DMS153 (cell line): Measurements from ENCODE around the gene FXYD2.

Experiments used
- DNase-seq: peaks from one replicate; lab custom pipeline; 2025; lab: John Stamatoyannopoulos, UW

The FXYD2 gene

GRCh38 chr11:117834838-117835443 is 10.4 kb upstream of the FXYD2 start:
- DNase-seq = no peak

DNA sequence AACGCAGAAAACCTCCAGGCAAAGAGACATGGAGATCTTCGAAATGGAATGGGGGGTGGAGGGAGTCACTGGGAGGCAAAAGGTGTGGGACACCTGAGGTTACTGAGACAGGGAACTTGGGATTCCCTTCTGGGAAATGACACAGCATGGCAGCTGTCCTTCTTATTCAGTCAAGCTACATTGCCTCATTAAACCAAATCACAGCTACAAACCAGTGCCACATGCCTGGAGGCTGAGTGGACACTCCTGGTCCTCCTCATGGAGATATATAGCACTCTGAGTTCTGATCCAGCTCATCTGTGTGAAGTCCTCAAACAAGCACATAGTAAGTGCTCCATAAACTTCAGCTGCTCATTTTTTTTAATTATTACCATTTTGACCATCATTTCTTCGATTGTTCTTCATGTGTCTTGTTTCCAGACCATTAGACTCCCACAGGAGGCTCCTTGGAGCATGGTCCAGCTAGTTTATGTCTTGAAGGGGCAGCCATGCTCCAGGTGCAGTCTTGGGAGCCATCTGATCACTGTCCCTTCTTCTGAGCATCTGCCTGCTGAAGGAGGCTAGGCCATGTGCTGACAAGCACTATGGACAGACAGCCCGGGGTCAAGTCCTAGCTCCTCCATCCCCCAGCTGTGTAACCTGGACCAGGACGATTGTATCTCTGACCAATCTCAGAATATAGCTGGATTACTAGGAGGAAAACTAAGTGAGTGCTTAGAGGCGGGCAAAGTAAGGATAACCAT is 9.7 kb upstream of the FXYD2 start:
- DNase-seq = no peak

GRCh38 chr11:117833401-117833891 is 8.9 kb upstream of the FXYD2 start:
- DNase-seq = peak; percentile 98

GRCh38 chr11:117832511-117832910 is 8.0 kb upstream of the FXYD2 start:
- no peak for DNase-seq

DNA sequence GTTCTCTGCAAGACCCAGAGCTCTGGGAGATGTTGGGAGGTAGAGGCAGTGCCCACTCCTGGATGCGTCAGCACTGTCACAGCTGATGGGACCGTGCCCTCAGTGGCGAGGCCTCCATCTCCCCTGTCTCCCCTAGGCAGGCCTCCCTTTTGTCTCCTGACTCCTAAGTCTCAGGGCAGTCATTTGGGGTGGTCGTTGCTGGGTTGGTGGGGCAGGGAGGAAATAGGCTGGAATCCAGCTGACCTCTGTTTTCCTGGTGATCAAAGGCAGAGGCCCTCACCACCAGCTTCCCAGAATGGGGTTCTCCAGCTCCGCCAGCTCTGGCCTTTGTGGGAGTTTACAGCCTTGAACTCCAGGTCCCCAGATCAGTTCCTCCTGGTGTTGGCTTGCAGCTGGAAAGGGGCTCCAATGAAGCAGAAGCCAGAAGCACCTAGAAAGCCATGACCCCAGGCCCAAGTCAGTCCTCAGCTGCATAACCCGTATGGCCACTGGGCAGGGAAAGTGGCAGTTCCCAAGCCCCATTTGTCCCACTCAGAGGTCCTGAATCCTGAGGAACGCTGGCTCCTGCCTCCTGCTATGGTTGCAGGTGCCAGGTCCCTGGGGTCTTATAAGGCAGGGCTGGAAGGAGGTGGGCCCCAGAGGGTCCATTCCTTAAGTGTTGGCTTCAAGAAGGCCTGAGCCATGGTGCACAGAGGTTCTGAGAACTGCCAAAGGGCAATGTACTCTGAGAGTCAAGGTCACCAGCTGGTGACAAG is 7.3 kb upstream of the FXYD2 start:
- no peak for DNase-seq

GRCh38 chr11:117830674-117831351 is 6.3 kb upstream of the FXYD2 start:
- no peak for DNase-seq

DNA sequence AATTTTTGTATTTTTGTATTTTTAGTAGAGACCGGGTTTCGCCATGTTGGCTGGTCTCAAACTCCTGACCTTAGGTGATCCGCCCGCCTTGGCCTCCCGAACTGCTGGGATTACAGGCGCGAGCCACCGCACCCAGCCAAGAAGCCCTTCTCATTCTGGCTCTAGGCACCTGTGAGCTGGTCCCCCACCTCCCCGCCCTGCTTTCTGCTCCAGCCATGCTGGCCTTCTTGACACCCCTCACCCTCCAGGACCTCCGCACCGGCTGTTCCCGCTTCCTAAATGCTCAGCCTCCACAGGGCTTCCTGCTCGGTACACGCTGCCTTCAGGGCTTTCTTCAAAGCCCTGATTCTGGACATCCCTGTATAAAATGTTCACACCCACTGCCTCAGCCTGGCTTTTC is 5.5 kb upstream of the FXYD2 start:
- no peak for DNase-seq

DNA sequence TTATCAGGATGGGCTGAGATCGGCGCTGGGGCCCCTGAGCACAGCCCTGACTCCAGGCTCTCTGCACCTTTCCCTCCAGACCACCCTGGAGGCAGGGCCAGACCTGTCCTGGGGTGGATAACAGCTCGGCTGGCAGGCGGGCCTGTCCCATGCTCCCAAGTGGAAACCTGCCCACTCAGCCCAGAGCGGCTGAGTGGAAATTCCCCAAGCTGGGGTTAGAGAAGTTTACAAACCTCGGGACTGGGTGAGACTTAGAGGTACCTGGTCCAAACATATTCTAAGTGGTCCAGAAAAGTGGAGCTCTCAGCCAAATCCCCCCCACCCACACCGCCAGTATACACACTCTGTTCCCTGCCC is 4.8 kb upstream of the FXYD2 start:
- no peak for DNase-seq

DNA sequence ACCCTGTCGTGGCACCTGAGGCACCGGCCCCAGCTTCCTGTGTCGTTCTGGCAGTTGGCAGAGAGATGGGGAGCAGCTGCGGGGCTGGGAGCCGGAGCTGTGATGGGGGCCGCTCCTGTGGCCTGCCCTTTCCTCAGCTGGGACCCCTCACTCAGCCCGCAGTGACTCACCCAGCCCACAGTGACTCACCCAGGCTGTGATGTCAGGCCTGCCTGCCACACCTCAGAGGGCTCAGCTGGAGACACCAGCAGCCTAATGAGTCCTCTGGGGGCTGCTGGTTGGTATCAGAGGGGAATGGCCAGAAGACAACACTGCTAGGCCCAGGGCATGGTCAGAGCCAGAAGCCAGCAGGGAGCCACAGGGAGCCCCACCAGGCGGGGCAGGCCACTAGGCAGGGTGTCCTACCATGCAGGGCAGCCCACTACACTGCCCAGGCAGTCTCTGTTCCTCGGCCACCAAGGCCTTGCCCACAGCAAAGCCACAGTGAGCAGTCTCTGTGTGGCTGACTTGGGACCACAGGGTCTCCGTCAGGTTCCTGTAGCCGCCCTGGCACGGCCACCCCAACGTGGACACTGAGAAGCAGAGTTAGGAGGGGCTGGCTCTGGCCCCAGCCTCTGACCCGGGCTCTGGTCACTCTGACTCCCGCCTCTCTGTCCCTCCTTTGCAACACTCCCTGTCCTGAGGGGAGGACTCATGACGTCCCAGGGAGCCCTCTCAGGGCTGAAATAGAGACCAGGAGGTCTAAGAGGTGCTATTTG is 4.2 kb upstream of the FXYD2 start:
- DNase-seq = no peak

GRCh38 chr11:117827521-117828511 is 3.3 kb upstream of the FXYD2 start:
- peak; percentile 32 for DNase-seq

GRCh38 chr11:117826832-117827231 is 2.3 kb upstream of the FXYD2 start:
- no peak for DNase-seq

GRCh38 chr11:117826190-117826570 is 1.6 kb upstream of the FXYD2 start:
- DNase-seq = no peak

GRCh38 chr11:117825538-117826189 is 1.1 kb upstream of the FXYD2 start:
- DNase-seq = no peak

DNA sequence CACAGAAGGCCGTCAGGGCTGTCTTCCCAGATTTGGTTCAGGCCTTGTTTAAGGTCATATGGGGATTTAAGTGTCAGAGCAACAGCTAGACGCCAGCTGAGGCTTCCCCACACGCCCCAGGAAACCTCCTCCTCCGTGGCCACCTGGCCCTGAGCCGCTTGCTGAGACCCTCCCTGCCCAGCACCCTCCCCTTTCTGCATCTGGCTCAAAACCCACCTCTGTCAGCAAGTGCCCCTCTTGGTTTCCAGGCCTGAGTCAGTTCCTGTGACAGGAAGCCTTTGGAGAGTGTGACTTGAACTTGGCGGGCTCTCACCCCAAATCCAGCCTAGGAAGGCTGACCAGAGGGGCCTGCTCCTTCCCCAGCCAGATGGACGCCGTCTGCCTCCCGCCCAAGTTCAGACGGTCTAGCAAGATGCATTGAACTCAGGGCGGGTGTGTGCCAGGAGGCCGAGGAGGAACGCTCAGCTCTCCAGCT is 561 bp downstream of the FXYD2 start:
- DNase-seq = no peak

- DNase-seq = no peak
Measured at GRCh38 chr11:117823294-117823945, 1.1 kb downstream of the FXYD2 start.

DNA sequence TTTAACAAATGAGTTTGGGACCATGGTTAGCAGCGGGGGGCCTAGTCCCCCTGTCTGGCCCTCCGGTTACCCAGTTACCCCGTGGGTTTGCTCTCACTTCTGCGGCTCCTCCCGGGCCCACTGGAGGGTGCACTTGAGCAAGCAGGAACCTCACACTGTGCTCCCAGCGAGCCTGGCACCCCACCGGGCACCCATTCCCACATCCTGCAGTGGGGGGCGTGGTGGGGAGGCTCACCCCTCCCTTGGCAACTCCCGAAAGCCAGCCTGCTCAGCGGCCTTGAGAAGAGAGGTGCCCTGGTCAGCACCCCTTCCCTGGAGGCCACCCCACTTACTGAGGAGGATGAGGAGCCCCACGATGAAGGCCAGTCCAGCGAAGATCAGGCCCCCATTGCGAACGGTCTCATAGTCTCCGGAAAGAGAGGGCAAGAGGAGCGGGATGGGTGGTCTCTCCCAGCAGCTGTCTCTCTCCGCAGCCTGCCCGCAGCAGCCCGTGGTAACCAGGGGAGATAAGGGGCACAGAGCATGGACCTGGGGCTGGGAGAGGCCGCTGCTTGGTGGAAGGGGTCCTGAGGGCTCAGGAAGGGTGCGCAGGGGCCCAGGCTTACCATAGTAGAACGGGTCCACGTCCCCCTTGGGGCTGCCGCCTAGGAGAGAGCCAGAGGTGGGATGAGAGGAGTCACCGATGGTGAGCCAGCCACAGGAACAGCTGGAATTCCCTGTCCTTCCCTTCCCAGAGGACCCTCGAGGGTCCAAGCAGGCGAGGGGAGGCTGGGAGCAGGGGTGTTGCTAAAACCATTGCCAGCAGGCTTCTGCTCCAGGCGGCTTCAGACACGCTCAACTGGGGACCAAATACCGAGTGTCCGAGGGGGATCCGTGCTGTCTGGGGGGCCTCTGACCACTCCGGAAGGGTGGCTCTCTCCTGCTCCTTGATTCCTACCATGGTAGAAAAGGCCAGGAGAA is 2.2 kb downstream of the FXYD2 start:
- DNase-seq = no peak

- DNase-seq = no peak
Measured at GRCh38 chr11:117821431-117821830, 3.1 kb downstream of the FXYD2 start.

DNA sequence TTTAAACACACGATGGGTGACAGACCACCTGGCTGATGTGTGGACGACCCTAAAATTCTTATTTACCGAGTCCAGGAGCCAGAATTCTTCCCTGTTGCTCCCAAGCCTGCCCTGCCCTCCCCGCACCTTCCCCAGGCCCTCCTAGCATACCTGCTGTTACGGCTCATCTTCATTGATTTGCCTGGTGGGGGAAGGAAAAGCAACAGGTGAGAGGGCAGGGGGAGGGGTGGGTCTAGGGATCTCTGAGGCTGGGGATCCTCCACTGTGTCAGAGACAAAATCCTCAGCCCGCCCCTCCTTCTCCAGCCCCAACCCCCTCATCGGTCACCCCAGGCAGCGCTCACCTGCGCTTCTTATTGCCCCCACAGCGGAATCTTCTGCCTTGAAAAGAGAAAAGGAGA is 4.0 kb downstream of the FXYD2 start:
- no peak for DNase-seq
